RWPE1 (cell line): ENCODE data around the gene ANLN.

Experiments
- CTCF ChIA-PET: fragments of 350-600 bp; sonication (Branson Sonifier 250); formaldehyde crosslinking; extraction: SDS; loops from one replicate; lab custom pipeline; 2021; lab: Yijun Ruan, JAX
- POLR2A ChIA-PET: fragments of 400-600 bp; formaldehyde crosslinking; extraction: SDS; loops from one replicate; lab custom pipeline; 2020; ENCODE audit warnings: antibody characterized with exemption; ENCODE audit not compliant: low non-redundant PET; lab: Yijun Ruan, JAX
- DNase-seq: peaks from one replicate; pipeline ENCODE4 v3.0.0; 2012; ENCODE audit warnings: low spot score
- H3K27ac ChIP-seq: fragments of 450-650 bp; 2 replicates; pipeline ENCODE4 v1.5.1; 2017
- CTCF ChIP-seq: fragments of 450-650 bp; conservative IDR thresholded peaks from 2 replicates; pipeline ENCODE4 v1.5.1; 2017; ENCODE audit warnings: low read depth, mild to moderate bottlenecking

Gene ANLN

GRCh38 chr7:36453769-36454168, 64.1 kb downstream of the ANLN start:
- no peak for TF ChIP-seq CTCF
- CTCF ChIA-PET = interaction anchor here (1.8 kb wide), 1 partner anchor 12 kb away, joined by 5 read pairs; no protein-coding TSS in a partner anchor
- no peak overlapping the region for H3K27ac ChIP-seq
- POLR2A ChIA-PET = no interaction called here
- DNase-seq = no peak

GRCh38 chr7:36455646-36456045, 66.0 kb downstream of the ANLN start:
- TF ChIP-seq CTCF = no peak
- ChIA-PET CTCF (interaction anchor here (0.6 to 0.8 kb wide), 5 partner anchors 89 to 224 kb away, joined by 3 to 8 read pairs (median 3); no protein-coding TSS in a partner anchor), POLR2A (no interaction called here)
- DNase-seq = no peak
- no peak overlapping the region for H3K27ac ChIP-seq

- no peak overlapping the region for H3K27ac ChIP-seq
- no peak for TF ChIP-seq CTCF
- no peak for DNase-seq
- POLR2A ChIA-PET = no interaction called here
- CTCF ChIA-PET = interaction anchor here (0.6 to 0.7 kb wide), 2 partner anchors 89 to 164 kb away, joined by 3 read pairs; no protein-coding TSS in a partner anchor
Measured at GRCh38 chr7:36456138-36456537, 66.5 kb downstream of the ANLN start.

GRCh38 chr7:36456548-36456947, 66.9 kb downstream of the ANLN start:
- no peak overlapping the region for H3K27ac ChIP-seq
- ChIA-PET POLR2A (no interaction called here), CTCF (no interaction called here)
- no peak for DNase-seq
- TF ChIP-seq CTCF = no peak

GRCh38 chr7:36459236-36459960, 69.7 kb downstream of the ANLN start:
- H3K27ac ChIP-seq = no peak overlapping the region
- DNase-seq = no peak
- ChIA-PET CTCF (no interaction called here), POLR2A (no interaction called here)
- TF ChIP-seq CTCF = no peak

GRCh38 chr7:36460811-36461429, 71.3 kb downstream of the ANLN start:
- POLR2A ChIA-PET = no interaction called here
- TF ChIP-seq CTCF = no peak
- no peak overlapping the region for H3K27ac ChIP-seq
- no peak for DNase-seq
- CTCF ChIA-PET = interaction anchor here (0.6 kb wide), 1 partner anchor 1261 kb away, joined by 3 read pairs; no protein-coding TSS in a partner anchor
